HepG2 (cell line): ENCODE results near the gene ZDHHC19. TPM values are rescaled to one million over a fixed set of nuclear protein-coding genes. Genes with fewer than 3 reads are reported as not detected.

Experiments used
- GATA4 ChIP-seq: sonication (generic); IDR thresholded peaks from 2 replicates; pipeline ENCODE4 v1.6.1; 2016; ENCODE audit warnings: antibody characterized with exemption, low read depth, borderline replicate concordance
- HMG20B ChIP-seq: conservative IDR thresholded peaks from 2 replicates; pipeline ENCODE4 v1.6.1; 2016; ENCODE audit warnings: missing genetic modification reagents, missing compliant biosample characterization
- HOXA3 ChIP-seq: sonication (generic); formaldehyde crosslinking; IDR thresholded peaks from 2 replicates; pipeline ENCODE4 v1.5.0; 2020; ENCODE audit warnings: missing genetic modification reagents
- KLF16 ChIP-seq, 2 experiments: sonication (generic) in 1 of 2; formaldehyde crosslinking in 1 of 2; IDR thresholded peaks; 2 replicates each; pipeline versions ENCODE4 v1.6.1 to v1.8.0; 2016 to 2023; ENCODE audit warnings: missing genetic modification reagents in 2 of 2, missing compliant biosample characterization in 1 of 2
- NFE2L2 ChIP-seq: fragments of 150-350 bp; IDR thresholded peaks from 2 replicates; pipeline ENCODE4 v1.6.1; 2014; ENCODE audit warnings: low read length
- PRDM15 ChIP-seq: sonication (generic); formaldehyde crosslinking; IDR thresholded peaks from 2 replicates; pipeline ENCODE4 v1.4.0; 2020; ENCODE audit warnings: missing genetic modification reagents
- SP1 ChIP-seq, 2 experiments: fragments of 450-650 bp in 1 of 2; sonication (generic) in 1 of 2; formaldehyde crosslinking in 1 of 2; IDR thresholded peaks; 2 replicates each; pipeline versions ENCODE4 v1.4.0 to v1.6.1; 2016 to 2020; ENCODE audit warnings: missing genetic modification reagents in 1 of 2
- TEAD3 ChIP-seq: optimal IDR thresholded peaks from 2 replicates; pipeline ENCODE3; 2016; ENCODE audit warnings: borderline replicate concordance
- ZNF451 ChIP-seq: sonication (generic); formaldehyde crosslinking; IDR thresholded peaks from 2 replicates; pipeline ENCODE4 v1.5.0; 2020; ENCODE audit warnings: mild to moderate bottlenecking, missing genetic modification reagents
- ZNF687 ChIP-seq: sonication (generic); formaldehyde crosslinking; IDR thresholded peaks from 2 replicates; pipeline ENCODE4 v1.5.1; 2020; ENCODE audit warnings: mild to moderate bottlenecking, missing genetic modification reagents, moderate library complexity
- ZNF766 ChIP-seq: sonication (generic); formaldehyde crosslinking; IDR thresholded peaks from 2 replicates; pipeline ENCODE4 v1.5.0; 2020; ENCODE audit warnings: missing genetic modification reagents, borderline replicate concordance
- polyA plus RNA-seq, 8 experiments: library from polyadenylated mRNA; depleted of rRNA in 3 of 8; stranded (reverse) in 7 of 8; unstranded in 1 of 8; fragments of >200 nt; fragmentation: Illumina TruSeq in 4 of 8; extraction: Trizol in 4 of 8; gene quantifications; 2 replicates each; pipeline versions ENCODE4 v1.2.1 to v1.2.3, GENCODE V29; 2011 to 2016; ENCODE audit warnings: low read depth in 4 of 8, missing spikeins in 1 of 8, mixed read lengths in 1 of 8; ENCODE audit not compliant: insufficient read depth in 1 of 8
- total RNA-seq, 5 experiments: library from RNA; depleted of rRNA; stranded (reverse); fragments of >200 nt; fragmentation: Illumina TruSeq; extraction: Trizol; gene quantifications; 2 replicates each; pipeline ENCODE4 v1.2.3, GENCODE V29; 2016; ENCODE audit warnings: low read depth in 1 of 5
- TF ChIP-seq, protein P1 (sequence below): sonication (generic); formaldehyde crosslinking; IDR thresholded peaks from 2 replicates; pipeline ENCODE4 v1.4.0; 2020; ENCODE audit warnings: mild to moderate bottlenecking, missing genetic modification reagents, borderline replicate concordance
- TF ChIP-seq, protein P2 (sequence below): sonication (generic); formaldehyde crosslinking; IDR thresholded peaks from 2 replicates; pipeline ENCODE4 v1.5.1; 2020; ENCODE audit warnings: mild to moderate bottlenecking, missing genetic modification reagents, borderline replicate concordance

ZDHHC19 gene
- total and polyA plus RNA-seq, 2 of the 13 experiments (the other 11 are each of a cell fraction or from before 2014, with no cell fraction given) = 0.22 to 0.53 TPM

GRCh38 chr3:196207833-196208607, 3.2 kb downstream of the ZDHHC19 start (continued):
- TF ChIP-seq KLF16 (CRISPR knock-in tag; IDR thresholded peaks at IDR 0.05) = no peak
- TF ChIP-seq HOXA3 = peak; percentile 64
- no peak for TF ChIP-seq NFE2L2
- TF ChIP-seq, protein P1, sequence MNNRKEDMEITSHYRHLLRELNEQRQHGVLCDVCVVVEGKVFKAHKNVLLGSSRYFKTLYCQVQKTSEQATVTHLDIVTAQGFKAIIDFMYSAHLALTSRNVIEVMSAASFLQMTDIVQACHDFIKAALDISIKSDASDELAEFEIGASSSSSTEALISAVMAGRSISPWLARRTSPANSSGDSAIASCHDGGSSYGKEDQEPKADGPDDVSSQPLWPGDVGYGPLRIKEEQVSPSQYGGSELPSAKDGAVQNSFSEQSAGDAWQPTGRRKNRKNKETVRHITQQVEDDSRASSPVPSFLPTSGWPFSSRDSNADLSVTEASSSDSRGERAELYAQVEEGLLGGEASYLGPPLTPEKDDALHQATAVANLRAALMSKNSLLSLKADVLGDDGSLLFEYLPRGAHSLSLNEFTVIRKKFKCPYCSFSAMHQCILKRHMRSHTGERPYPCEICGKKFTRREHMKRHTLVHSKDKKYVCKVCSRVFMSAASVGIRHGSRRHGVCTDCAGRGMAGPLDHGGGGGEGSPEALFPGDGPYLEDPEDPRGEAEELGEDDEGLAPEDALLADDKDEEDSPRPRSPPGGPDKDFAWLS (CRISPR knock-in tag) = no peak
- no peak for TF ChIP-seq SP1 (IDR thresholded peaks at IDR 0.05)
- 0 out of 2 replicates have a peak, but pooled peaks have one; percentile 18 for TF ChIP-seq SP1 (CRISPR knock-in tag; IDR thresholded peaks at IDR 0.05)
- TF ChIP-seq ZNF687 (CRISPR knock-in tag) = peak; percentile 53; the same call in 1 of the 2 replicates
- no peak for TF ChIP-seq TEAD3
- no peak for TF ChIP-seq PRDM15
- no peak for TF ChIP-seq HMG20B
- TF ChIP-seq, protein P2, sequence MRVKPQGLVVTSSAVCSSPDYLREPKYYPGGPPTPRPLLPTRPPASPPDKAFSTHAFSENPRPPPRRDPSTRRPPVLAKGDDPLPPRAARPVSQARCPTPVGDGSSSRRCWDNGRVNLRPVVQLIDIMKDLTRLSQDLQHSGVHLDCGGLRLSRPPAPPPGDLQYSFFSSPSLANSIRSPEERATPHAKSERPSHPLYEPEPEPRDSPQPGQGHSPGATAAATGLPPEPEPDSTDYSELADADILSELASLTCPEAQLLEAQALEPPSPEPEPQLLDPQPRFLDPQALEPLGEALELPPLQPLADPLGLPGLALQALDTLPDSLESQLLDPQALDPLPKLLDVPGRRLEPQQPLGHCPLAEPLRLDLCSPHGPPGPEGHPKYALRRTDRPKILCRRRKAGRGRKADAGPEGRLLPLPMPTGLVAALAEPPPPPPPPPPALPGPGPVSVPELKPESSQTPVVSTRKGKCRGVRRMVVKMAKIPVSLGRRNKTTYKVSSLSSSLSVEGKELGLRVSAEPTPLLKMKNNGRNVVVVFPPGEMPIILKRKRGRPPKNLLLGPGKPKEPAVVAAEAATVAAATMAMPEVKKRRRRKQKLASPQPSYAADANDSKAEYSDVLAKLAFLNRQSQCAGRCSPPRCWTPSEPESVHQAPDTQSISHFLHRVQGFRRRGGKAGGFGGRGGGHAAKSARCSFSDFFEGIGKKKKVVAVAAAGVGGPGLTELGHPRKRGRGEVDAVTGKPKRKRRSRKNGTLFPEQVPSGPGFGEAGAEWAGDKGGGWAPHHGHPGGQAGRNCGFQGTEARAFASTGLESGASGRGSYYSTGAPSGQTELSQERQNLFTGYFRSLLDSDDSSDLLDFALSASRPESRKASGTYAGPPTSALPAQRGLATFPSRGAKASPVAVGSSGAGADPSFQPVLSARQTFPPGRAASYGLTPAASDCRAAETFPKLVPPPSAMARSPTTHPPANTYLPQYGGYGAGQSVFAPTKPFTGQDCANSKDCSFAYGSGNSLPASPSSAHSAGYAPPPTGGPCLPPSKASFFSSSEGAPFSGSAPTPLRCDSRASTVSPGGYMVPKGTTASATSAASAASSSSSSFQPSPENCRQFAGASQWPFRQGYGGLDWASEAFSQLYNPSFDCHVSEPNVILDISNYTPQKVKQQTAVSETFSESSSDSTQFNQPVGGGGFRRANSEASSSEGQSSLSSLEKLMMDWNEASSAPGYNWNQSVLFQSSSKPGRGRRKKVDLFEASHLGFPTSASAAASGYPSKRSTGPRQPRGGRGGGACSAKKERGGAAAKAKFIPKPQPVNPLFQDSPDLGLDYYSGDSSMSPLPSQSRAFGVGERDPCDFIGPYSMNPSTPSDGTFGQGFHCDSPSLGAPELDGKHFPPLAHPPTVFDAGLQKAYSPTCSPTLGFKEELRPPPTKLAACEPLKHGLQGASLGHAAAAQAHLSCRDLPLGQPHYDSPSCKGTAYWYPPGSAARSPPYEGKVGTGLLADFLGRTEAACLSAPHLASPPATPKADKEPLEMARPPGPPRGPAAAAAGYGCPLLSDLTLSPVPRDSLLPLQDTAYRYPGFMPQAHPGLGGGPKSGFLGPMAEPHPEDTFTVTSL (CRISPR knock-in tag) = no peak
- no peak for TF ChIP-seq ZNF766 (CRISPR knock-in tag)
- TF ChIP-seq GATA4 = no peak
- no peak for TF ChIP-seq ZNF451 (CRISPR knock-in tag)
